HTR-8/SVneo (cell line): ENCODE results near the gene MAML3.
"Not testable (repeated sequence)": the region's sequence is repeated elsewhere in the genome, so short reads cannot be mapped to it uniquely, and the experiment has no call there.

Source experiments
- DNase-seq: peaks from one replicate; pipeline ENCODE4 v3.0.0; 2011; ENCODE audit warnings: low spot score, mixed read lengths; ENCODE audit not compliant: insufficient read length
- FAIRE-seq: peaks from 2 replicates; lab custom pipeline; 2011; peaks lifted over from hg19 to GRCh38; lab: Jason Lieb, UNC

Gene MAML3

GRCh38 chr4:139944916-139945315 lies 209.1 kb downstream of the MAML3 start:
- not testable (repeated sequence) for DNase-seq, FAIRE-seq

GRCh38 chr4:139943277-139943676 lies 210.7 kb downstream of the MAML3 start:
- FAIRE-seq (no peak), DNase-seq (no peak)

- DNase-seq (no peak), FAIRE-seq (no peak)
Observed at GRCh38 chr4:139942241-139942640, 211.7 kb downstream of the MAML3 start.

- FAIRE-seq (no peak), DNase-seq (no peak)
Observed at GRCh38 chr4:139940600-139940999, 213.4 kb downstream of the MAML3 start.

- no peak for DNase-seq
- FAIRE-seq: no peak
Observed at GRCh38 chr4:139938414-139938813, 215.6 kb downstream of the MAML3 start.

GRCh38 chr4:139935911-139936310 lies 218.1 kb downstream of the MAML3 start:
- DNase-seq: no peak
- no peak for FAIRE-seq

- DNase-seq (no peak), FAIRE-seq (no peak)
Observed at GRCh38 chr4:139934708-139935195, 219.2 kb downstream of the MAML3 start.

GRCh38 chr4:139934057-139934707 lies 219.8 kb downstream of the MAML3 start:
- FAIRE-seq (peak; percentile 92), DNase-seq (no peak)

- no peak for FAIRE-seq
- DNase-seq: no peak
Observed at GRCh38 chr4:139933541-139933940, 220.4 kb downstream of the MAML3 start.

- FAIRE-seq (no peak), DNase-seq (no peak)
Observed at GRCh38 chr4:139933104-139933503, 220.9 kb downstream of the MAML3 start.

- FAIRE-seq (no peak), DNase-seq (no peak)
Observed at GRCh38 chr4:139924782-139925181, 229.2 kb downstream of the MAML3 start.

GRCh38 chr4:139922406-139923024 lies 231.5 kb downstream of the MAML3 start:
- FAIRE-seq (no peak), DNase-seq (no peak)

GRCh38 chr4:139921429-139922184 lies 232.4 kb downstream of the MAML3 start:
- no peak for FAIRE-seq
- no peak for DNase-seq

GRCh38 chr4:139920486-139921002 lies 233.4 kb downstream of the MAML3 start:
- FAIRE-seq: no peak

GRCh38 chr4:139919521-139919920 lies 234.5 kb downstream of the MAML3 start:
- FAIRE-seq: no peak
- DNase-seq: no peak

More at GRCh38 chr4:139920486-139921002, 233.4 kb downstream of the MAML3 start:
- DNase-seq: no peak

GRCh38 chr4:139919004-139919403 lies 235.0 kb downstream of the MAML3 start:
- DNase-seq (no peak), FAIRE-seq (no peak)

- no peak for DNase-seq
- no peak for FAIRE-seq
Observed at GRCh38 chr4:139918591-139918990, 235.4 kb downstream of the MAML3 start.

GRCh38 chr4:139917896-139918295 lies 236.1 kb downstream of the MAML3 start:
- no peak for DNase-seq
- no peak for FAIRE-seq

GRCh38 chr4:139916041-139916440 lies 237.9 kb downstream of the MAML3 start:
- DNase-seq (no peak), FAIRE-seq (no peak)

- no peak for FAIRE-seq
- no peak for DNase-seq
Observed at GRCh38 chr4:139915037-139915436, 238.9 kb downstream of the MAML3 start.
